Activated B cell treated with CpG ODN at 0.5 μM for 24 hours (primary cell): Measurements from ENCODE around the gene DTNBP1. TPM values are rescaled to one million over a fixed set of nuclear protein-coding genes. Genes with fewer than 3 reads are reported as not detected.

Experiments
- ATAC-seq: fragments of 200-7000 bp; cut with Tn5 transposase; one replicate; pipeline ENCODE4 v1.10.0; 2021; ENCODE audit warnings: low read depth, mild to moderate bottlenecking, moderate library complexity
- CTCF ChIA-PET: fragments of 350-600 bp; sonication (Branson Sonifier 250); formaldehyde crosslinking; loops from one replicate; lab custom pipeline; 2021; ENCODE audit warnings: antibody characterized with exemption; lab: Charles Lee
- POLR2A ChIA-PET: fragments of 350-600 bp; sonication (Branson Sonifier 250); formaldehyde crosslinking; loops from one replicate; lab custom pipeline; 2021; ENCODE audit warnings: antibody characterized with exemption; lab: Charles Lee
- DNase-seq: peaks from one replicate; pipeline ENCODE4 v3.0.0; 2022
- H3K27ac Mint-ChIP-seq: one replicate; pipeline ENCODE4 v1.8.0; 2020; ENCODE audit warnings: mixed read lengths
- H3K27me3 Mint-ChIP-seq: one replicate; pipeline ENCODE4 v1.8.0; 2021; ENCODE audit warnings: mixed read lengths
- H3K36me3 Mint-ChIP-seq: one replicate; pipeline ENCODE4 v1.8.0; 2021; ENCODE audit warnings: low read depth, mixed read lengths
- H3K4me1 Mint-ChIP-seq: one replicate; pipeline ENCODE4 v1.8.0; 2021; ENCODE audit warnings: mixed read lengths
- H3K4me3 Mint-ChIP-seq: one replicate; pipeline ENCODE4 v1.8.0; 2020; ENCODE audit warnings: mild to moderate bottlenecking, mixed read lengths
- H3K9me3 Mint-ChIP-seq: one replicate; pipeline ENCODE4 v1.8.0; 2020; ENCODE audit warnings: mixed read lengths
- CTCF ChIP-seq: fragments of 200-600 bp; IDR thresholded peaks from one replicate; pipeline ENCODE4 v1.8.0; 2022; ENCODE audit warnings: antibody characterized with exemption, mild to moderate bottlenecking
- intact Hi-C: fragments of 100-400 bp; cut with micrococcal nuclease; formaldehyde crosslinking; loops from one replicate; pipeline ENCODE4 v1.15.1; 2024
- total RNA-seq: library from RNA; stranded (reverse); gene quantifications from 2 replicates; pipeline ENCODE4 v1.2.3, GENCODE V29; 2022

DTNBP1 gene
- total RNA-seq, 1 donor from 2014 or later: 50.3 TPM

GRCh38 chr6:15480525-15480924, 182.3 kb downstream of the DTNBP1 start:
- ATAC-seq (no peak), DNase-seq (no peak)
- no peak for TF ChIP-seq CTCF
- Mint-ChIP-seq H3K36me3 (peaks cover 38% of the 10 kb centered on the region), H3K9me3 (no peaks in the 10 kb centered on the region), H3K27me3 (no peaks in the 10 kb centered on the region), H3K4me3 (no peak overlapping the region), H3K27ac (no peak overlapping the region), H3K4me1 (peaks cover 50% of the 10 kb centered on the region)
- ChIA-PET CTCF (interaction anchor here (1.6 kb wide), 1 partner anchor 10 kb away, joined by 4 read pairs; no protein-coding TSS in a partner anchor), POLR2A (interaction anchor here (0.6 kb wide), 1 partner anchor 1093 kb away, joined by 3 read pairs; no protein-coding TSS in a partner anchor)
- intact Hi-C loops: no loop called here

GRCh38 chr6:15479761-15480160, 183.1 kb downstream of the DTNBP1 start:
- no peak for ATAC-seq
- H3K36me3 Mint-ChIP-seq: peaks cover 42% of the 10 kb centered on the region
- H3K4me1 Mint-ChIP-seq: peaks cover 52% of the 10 kb centered on the region
- no peak overlapping the region for H3K4me3 Mint-ChIP-seq
- no peak for DNase-seq
- TF ChIP-seq CTCF: no peak
- intact Hi-C loops: no loop called here
- POLR2A ChIA-PET: interaction anchor here (0.6 kb wide), 1 partner anchor 1092 kb away, joined by 3 read pairs; no protein-coding TSS in a partner anchor
- CTCF ChIA-PET: interaction anchor here (1.6 kb wide), 1 partner anchor 11 kb away, joined by 4 read pairs; no protein-coding TSS in a partner anchor
- no peaks in the 10 kb centered on the region for H3K9me3 Mint-ChIP-seq
- H3K27me3 Mint-ChIP-seq: no peaks in the 10 kb centered on the region
- no peak overlapping the region for H3K27ac Mint-ChIP-seq

GRCh38 chr6:15477746-15478145, 185.1 kb downstream of the DTNBP1 start:
- no peaks in the 10 kb centered on the region for H3K27me3 Mint-ChIP-seq
- peaks cover 52% of the 10 kb centered on the region for H3K4me1 Mint-ChIP-seq
- no peak overlapping the region for H3K4me3 Mint-ChIP-seq
- ChIA-PET POLR2A (interaction anchor here (0.6 kb wide), 1 partner anchor 962 kb away, joined by 5 read pairs; no protein-coding TSS in a partner anchor), CTCF (no interaction called here)
- no peak for ATAC-seq
- intact Hi-C loops: no loop called here
- H3K36me3 Mint-ChIP-seq: peaks cover 61% of the 10 kb centered on the region
- no peaks in the 10 kb centered on the region for H3K9me3 Mint-ChIP-seq
- DNase-seq: no peak
- no peak for TF ChIP-seq CTCF
- no peak overlapping the region for H3K27ac Mint-ChIP-seq

- POLR2A ChIA-PET: interaction anchor here (0.6 to 1.5 kb wide), 2 partner anchors 10 to 1173 kb away, joined by 3 read pairs; no protein-coding TSS in a partner anchor
- Mint-ChIP-seq H3K27me3 (no peaks in the 10 kb centered on the region), H3K9me3 (no peaks in the 10 kb centered on the region), H3K36me3 (peaks cover 69% of the 10 kb centered on the region), H3K4me3 (no peak overlapping the region), H3K27ac (peak overlapping the region; percentile 24), H3K4me1 (peaks cover 51% of the 10 kb centered on the region)
- ATAC-seq (no peak), DNase-seq (no peak)
- intact Hi-C loops: no loop called here
- no peak for TF ChIP-seq CTCF
- CTCF ChIA-PET: interaction anchor here (0.8 to 1.3 kb wide), 2 partner anchors 14 to 1410 kb away, joined by 3 to 6 read pairs; no protein-coding TSS in a partner anchor
These were observed 186.0 kb downstream of the DTNBP1 start for GRCh38 chr6:15476631-15477380.

- DNase-seq (no peak), ATAC-seq (no peak)
- Mint-ChIP-seq H3K9me3 (no peaks in the 10 kb centered on the region), H3K27ac (peak overlapping the region; percentile 28), H3K4me1 (peaks cover 42% of the 10 kb centered on the region), H3K4me3 (no peak overlapping the region), H3K27me3 (no peaks in the 10 kb centered on the region), H3K36me3 (peaks cover 69% of the 10 kb centered on the region)
- ChIA-PET POLR2A (interaction anchor here (0.6 to 1.5 kb wide), 2 partner anchors 9 to 1172 kb away, joined by 3 read pairs; no protein-coding TSS in a partner anchor), CTCF (interaction anchor here (1.3 kb wide), 1 partner anchor 13 kb away, joined by 6 read pairs; no protein-coding TSS in a partner anchor)
- intact Hi-C loops: no loop called here
- no peak for TF ChIP-seq CTCF
These were observed 187.0 kb downstream of the DTNBP1 start for GRCh38 chr6:15475872-15476271.
